ENCODE results near the gene BAX.

GRCh38 chr19:48982280-48982679 lies 27.6 kb downstream of the BAX start:
- TF ChIP-seq CTCF (optimal IDR thresholded peaks at IDR 0.05 in 1 of 3, IDR thresholded peaks at IDR 0.05 in 1 of 3, conservative IDR thresholded peaks at IDR 0.05 in 1 of 3; ENCODE audit: extremely low read depth in 1 of 3, insufficient read depth in 2 of 3, low read length in 3 of 3): no peak
- no peak for TF ChIP-seq EZH2 (IDR thresholded peaks at IDR 0.05; ENCODE audit: low read length)

Measured in keratinocyte (primary cell).